CMK (cell line): ENCODE data around the gene CXCL9.
"Not testable (repeated sequence)": the region's sequence is repeated elsewhere in the genome, so short reads cannot be mapped to it uniquely, and the experiment has no call there.

Experiments
- DNase-seq: peaks from one replicate; pipeline ENCODE4 v3.0.0-alpha.2; 2010; ENCODE audit warnings: low read depth

The CXCL9 gene

GRCh38 chr4:75954811-75955210 is 52.5 kb downstream of the CXCL9 start:
- not testable (repeated sequence) for DNase-seq

DNA sequence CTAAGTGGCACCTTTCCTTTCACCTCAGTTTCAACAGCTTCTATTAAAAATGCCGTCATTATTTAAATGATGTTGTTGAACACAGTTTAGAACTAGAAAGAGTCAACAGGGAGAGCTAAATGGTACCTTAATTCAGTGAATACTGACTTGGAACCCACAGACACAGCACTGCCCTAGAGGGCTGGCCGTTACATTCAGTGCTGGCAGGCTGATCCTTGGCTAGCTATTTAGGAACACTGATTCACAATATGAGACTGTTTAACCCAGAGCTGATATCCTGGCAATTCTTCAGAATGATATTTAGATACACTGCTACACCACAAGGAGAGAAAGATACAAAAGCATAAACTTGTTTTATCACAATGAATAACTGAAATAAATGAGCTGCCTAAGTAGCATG is 53.8 kb downstream of the CXCL9 start:
- no peak for DNase-seq
